HUES6 (cell line): ENCODE measurements around the gene OR51A7.
"Not testable (repeated sequence)": the region's sequence is repeated elsewhere in the genome, so short reads cannot be mapped to it uniquely, and the experiment has no call there.

Source experiments
- H3K27ac ChIP-seq: 2 replicates; pipeline ENCODE4 v1.7.0; 2013; ENCODE audit warnings: low read depth, mild to moderate bottlenecking, low read length, inconsistent platforms
- H3K27me3 ChIP-seq: 2 replicates; pipeline ENCODE4 v1.6.1; 2013; ENCODE audit warnings: low read length; ENCODE audit not compliant: control insufficient read depth, insufficient read depth
- H3K36me3 ChIP-seq: 2 replicates; pipeline ENCODE4 v1.6.1; 2013; ENCODE audit warnings: low read length; ENCODE audit not compliant: control insufficient read depth, insufficient read depth
- H3K4me1 ChIP-seq: 2 replicates; pipeline ENCODE4 v1.6.1; 2013; ENCODE audit warnings: low read length; ENCODE audit not compliant: control insufficient read depth, insufficient read depth
- H3K4me3 ChIP-seq: 2 replicates; pipeline ENCODE4 v1.5.1; 2013; ENCODE audit warnings: low read depth, low read length
- H3K9ac ChIP-seq: one replicate; pipeline ENCODE4 v1.6.1; 2013; ENCODE audit warnings: mild to moderate bottlenecking, low read length
- H3K9me3 ChIP-seq: 2 replicates; pipeline ENCODE4 v1.6.1; 2013; ENCODE audit warnings: low read depth, low read length; ENCODE audit not compliant: control insufficient read depth, insufficient read depth

OR51A7 gene

DNA sequence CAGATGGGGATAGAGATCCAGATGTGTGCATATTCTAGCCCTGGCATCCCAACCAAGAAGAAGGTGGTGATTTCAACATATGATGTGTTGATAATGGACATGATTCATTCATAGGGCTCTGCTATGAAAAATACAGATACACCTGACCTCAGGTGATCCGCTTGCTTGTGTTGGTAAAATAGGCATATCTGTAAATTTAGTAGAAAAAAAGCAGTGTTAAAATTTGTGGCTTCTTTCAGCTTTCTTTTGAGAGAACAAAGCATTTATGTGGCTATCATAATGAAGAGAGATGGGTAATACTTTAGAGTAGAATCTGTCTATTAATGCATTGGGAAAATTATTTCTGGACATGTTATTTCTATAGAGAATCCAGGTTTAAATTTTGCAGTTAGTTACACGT lies 52.0 kb downstream of the OR51A7 start, which contains the start of gene OR51A2:
Gene OR51A2 (minus strand): TSS at position 101 of the 400 bp plus-strand sequence. CDS start 0 bp downstream, at position 101.
- H3K4me1 ChIP-seq, H3K27me3 ChIP-seq, H3K27ac ChIP-seq, H3K9me3 ChIP-seq, H3K36me3 ChIP-seq, H3K9ac ChIP-seq, H3K4me3 ChIP-seq: not testable (repeated sequence)

GRCh38 chr11:4957396-4957795 lies 53.8 kb downstream of the OR51A7 start:
- Histone ChIP-seq H3K27me3 (no peaks in the 10 kb centered on the region), H3K4me1 (no peaks in the 10 kb centered on the region), H3K36me3 (no peaks in the 10 kb centered on the region), H3K9ac (no peak overlapping the region), H3K27ac (no peak overlapping the region), H3K9me3 (no peaks in the 10 kb centered on the region), H3K4me3 (no peak overlapping the region)
